ENCODE measurements around the gene SRGAP3. TPM values are rescaled to one million over a fixed set of nuclear protein-coding genes. Genes with fewer than 3 reads are reported as not detected.

Gene SRGAP3
- total and polyA plus RNA-seq, 2 donors (not counting 1 experiment from before 2014, with no cell fraction given) = 1.4 to 1.5 TPM

GRCh38 chr3:8994226-8994625 is 255.2 kb downstream of the SRGAP3 start:
- no peaks in the 10 kb centered on the region for H3K9me3 Mint-ChIP-seq (ENCODE audit: insufficient read depth)
- no peak overlapping the region for H2AFZ ChIP-seq (ENCODE audit: insufficient read depth, low read depth, low read length, poor library complexity, severe bottlenecking)
- ATAC-seq (ENCODE audit: low read depth) = no peak
- H3K9me3 ChIP-seq (ENCODE audit: control extremely low read depth in 1 of 3, control insufficient read depth in 2 of 3, insufficient read depth in 1 of 3, low read length in 2 of 3) = no peaks in the 10 kb centered on the region
- H3K4me3 Mint-ChIP-seq = no peak overlapping the region
- H3K36me3 ChIP-seq (replicated peaks in 1 of 2; ENCODE audit: control extremely low read depth in 1 of 2, control insufficient read depth in 1 of 2, extremely low read depth in 1 of 2, insufficient read depth in 2 of 2, low read length in 1 of 2) = no peaks in the 10 kb centered on the region
- H3K27ac Mint-ChIP-seq = no peak overlapping the region
- DNase-seq = no peak
- no peak overlapping the region for H3K4me3 ChIP-seq (ENCODE audit: control extremely low read depth in 1 of 5, extremely low read depth in 1 of 5, insufficient read depth in 1 of 5, low read depth in 2 of 5, low read length in 4 of 5)
- H3K4me2 ChIP-seq (replicated peaks; ENCODE audit: low read depth, low read length, poor library complexity, severe bottlenecking) = no peak overlapping the region
- intact Hi-C loops (cut with micrococcal nuclease) = no loop called here
- H3K79me2 ChIP-seq (ENCODE audit: control insufficient read depth, insufficient read depth, low read length) = no peaks in the 10 kb centered on the region
- no peak overlapping the region for H3K9ac ChIP-seq (ENCODE audit: low read length)
- peaks cover 0 to 4% (median 0%) of the 10 kb centered on the region in 4 experiments for H3K27me3 ChIP-seq (replicated peaks in 1 of 4; ENCODE audit: control extremely low read depth in 1 of 4, control insufficient read depth in 3 of 4, insufficient read depth in 4 of 4, low read length in 3 of 4)
- H3K4me1 Mint-ChIP-seq = no peaks in the 10 kb centered on the region
- no peak overlapping the region for H3K27ac ChIP-seq (ENCODE audit: low read length in 2 of 2)
- peaks cover 13% of the 10 kb centered on the region for H3K27me3 Mint-ChIP-seq
- ChIA-PET POLR2A (no interaction called here), CTCF (no interaction called here)
- no peaks in the 10 kb centered on the region for H4K20me1 ChIP-seq (ENCODE audit: control insufficient read depth, insufficient read depth, low read length, poor library complexity, severe bottlenecking)
- 94% methylated on average over 14 of the region's 15 CpGs for WGBS (ENCODE audit: insufficient coverage)
- TF ChIP-seq EZH2 (IDR thresholded peaks at IDR 0.05; ENCODE audit: borderline replicate concordance, insufficient read depth, low read depth, low read length, poor library complexity, severe bottlenecking) (no peak), CTCF (IDR thresholded peaks at IDR 0.05) (no peak)
- H3K4me1 ChIP-seq (ENCODE audit: control insufficient read depth in 2 of 2, insufficient read depth in 2 of 2, low read length in 2 of 2) = no peaks in the 10 kb centered on the region

- H3K27me3 Mint-ChIP-seq = peaks cover 10% of the 10 kb centered on the region
- H3K27ac ChIP-seq (ENCODE audit: low read length in 2 of 2) = no peak overlapping the region
- TF ChIP-seq EZH2 (IDR thresholded peaks at IDR 0.05; ENCODE audit: borderline replicate concordance, insufficient read depth, low read depth, low read length, poor library complexity, severe bottlenecking) (no peak), CTCF (IDR thresholded peaks at IDR 0.05) (no peak)
- H3K4me1 Mint-ChIP-seq = no peaks in the 10 kb centered on the region
- no peak overlapping the region for H3K27ac Mint-ChIP-seq
- no peak for ATAC-seq (ENCODE audit: low read depth)
- no peaks in the 10 kb centered on the region for H3K9me3 Mint-ChIP-seq (ENCODE audit: insufficient read depth)
- H3K36me3 ChIP-seq (replicated peaks in 1 of 2; ENCODE audit: control extremely low read depth in 1 of 2, control insufficient read depth in 1 of 2, extremely low read depth in 1 of 2, insufficient read depth in 2 of 2, low read length in 1 of 2) = no peaks in the 10 kb centered on the region
- H3K9me3 ChIP-seq (ENCODE audit: control extremely low read depth in 1 of 3, control insufficient read depth in 2 of 3, insufficient read depth in 1 of 3, low read length in 2 of 3) = no peaks in the 10 kb centered on the region
- H3K4me1 ChIP-seq (ENCODE audit: control insufficient read depth in 2 of 2, insufficient read depth in 2 of 2, low read length in 2 of 2) = no peaks in the 10 kb centered on the region
- no peak overlapping the region for H2AFZ ChIP-seq (ENCODE audit: insufficient read depth, low read depth, low read length, poor library complexity, severe bottlenecking)
- intact Hi-C loops (cut with micrococcal nuclease) = no loop called here
- no peak overlapping the region for H3K9ac ChIP-seq (ENCODE audit: low read length)
- H3K79me2 ChIP-seq (ENCODE audit: control insufficient read depth, insufficient read depth, low read length) = no peaks in the 10 kb centered on the region
- H3K4me2 ChIP-seq (replicated peaks; ENCODE audit: low read depth, low read length, poor library complexity, severe bottlenecking) = no peak overlapping the region
- DNase-seq = no peak
- no peaks in the 10 kb centered on the region for H4K20me1 ChIP-seq (ENCODE audit: control insufficient read depth, insufficient read depth, low read length, poor library complexity, severe bottlenecking)
- POLR2A ChIA-PET = no interaction called here
- 84% methylated on average over 5 of the region's 5 CpGs for WGBS (ENCODE audit: insufficient coverage)
- CTCF ChIA-PET = no interaction called here
- no peaks in the 10 kb centered on the region for H3K27me3 ChIP-seq (replicated peaks in 1 of 4; ENCODE audit: control extremely low read depth in 1 of 4, control insufficient read depth in 3 of 4, insufficient read depth in 4 of 4, low read length in 3 of 4)
- H3K4me3 Mint-ChIP-seq = no peak overlapping the region
- H3K4me3 ChIP-seq (ENCODE audit: control extremely low read depth in 1 of 5, extremely low read depth in 1 of 5, insufficient read depth in 1 of 5, low read depth in 2 of 5, low read length in 4 of 5) = no peak overlapping the region
These were observed 256.1 kb downstream of the SRGAP3 start for GRCh38 chr3:8993331-8993730.

Data from B cell (primary cell).